GM12892 (cell line): Measurements from ENCODE around the gene PDE6A.
"Not testable (repeated sequence)": the region's sequence is repeated elsewhere in the genome, so short reads cannot be mapped to it uniquely, and the experiment has no call there.

ENCODE experiments used
- DNase-seq: peaks from one replicate; pipeline ENCODE4 v3.0.0; 2011; ENCODE audit not compliant: insufficient read length
- FAIRE-seq: peaks from 2 replicates; lab custom pipeline; 2011; peaks lifted over from hg19 to GRCh38; lab: Jason Lieb, UNC
- POLR2A ChIP-seq: IDR thresholded peaks from 2 replicates; pipeline ENCODE4 v1.6.1; 2011; ENCODE audit warnings: low read depth, low read length, control low read depth
- POLR2AphosphoS5 ChIP-seq: IDR thresholded peaks from 2 replicates; pipeline ENCODE4 v1.6.1; 2011; ENCODE audit warnings: low read depth, low read length, control low read depth
- TAF1 ChIP-seq: IDR thresholded peaks from 2 replicates; pipeline ENCODE4 v1.6.1; 2011; ENCODE audit warnings: low read depth, mild to moderate bottlenecking, control low read depth, low read length, borderline replicate concordance

The PDE6A gene

GRCh38 chr5:149881874-149882273 lies 62.7 kb downstream of the PDE6A start:
- no peak for TF ChIP-seq TAF1
- no peak for TF ChIP-seq POLR2A
- TF ChIP-seq POLR2AphosphoS5 = no peak
- DNase-seq = no peak
- no peak for FAIRE-seq

GRCh38 chr5:149881069-149881622 lies 63.4 kb downstream of the PDE6A start:
- TF ChIP-seq POLR2AphosphoS5 (no peak), TAF1 (no peak), POLR2A (no peak)
- DNase-seq = no peak
- FAIRE-seq = no peak

- not testable (repeated sequence) for DNase-seq, FAIRE-seq
Observed at GRCh38 chr5:149879593-149879992, 65.0 kb downstream of the PDE6A start.

GRCh38 chr5:149878371-149878770 lies 66.2 kb downstream of the PDE6A start:
- no peak for TF ChIP-seq POLR2A
- TF ChIP-seq TAF1 = no peak
- no peak for TF ChIP-seq POLR2AphosphoS5
- FAIRE-seq (no peak), DNase-seq (no peak)

GRCh38 chr5:149873896-149874295 lies 70.7 kb downstream of the PDE6A start:
- TF ChIP-seq POLR2AphosphoS5 (no peak), POLR2A (no peak), TAF1 (no peak)
- DNase-seq = no peak
- no peak for FAIRE-seq

- no peak for FAIRE-seq
- no peak for TF ChIP-seq TAF1
- no peak for TF ChIP-seq POLR2AphosphoS5
- no peak for TF ChIP-seq POLR2A
- DNase-seq = no peak
Observed at GRCh38 chr5:149872351-149873040, 72.1 kb downstream of the PDE6A start.

- no peak for FAIRE-seq
- TF ChIP-seq POLR2AphosphoS5 (no peak), POLR2A (no peak), TAF1 (no peak)
Observed at GRCh38 chr5:149871471-149871870, 73.1 kb downstream of the PDE6A start.

GRCh38 chr5:149870697-149871096 lies 73.9 kb downstream of the PDE6A start:
- FAIRE-seq (no peak), DNase-seq (no peak)
- TF ChIP-seq POLR2A (no peak), TAF1 (no peak), POLR2AphosphoS5 (no peak)

More at GRCh38 chr5:149871471-149871870, 73.1 kb downstream of the PDE6A start:
- no peak for DNase-seq

- no peak for DNase-seq
- TF ChIP-seq POLR2AphosphoS5 = no peak
- no peak for TF ChIP-seq TAF1
- no peak for FAIRE-seq
Observed at GRCh38 chr5:149870232-149870631, 74.4 kb downstream of the PDE6A start.

GRCh38 chr5:149869411-149869821 lies 75.2 kb downstream of the PDE6A start:
- DNase-seq (no peak), FAIRE-seq (no peak)
- TF ChIP-seq TAF1 = no peak
- TF ChIP-seq POLR2A = no peak
- no peak for TF ChIP-seq POLR2AphosphoS5

GRCh38 chr5:149865746-149866145 lies 78.8 kb downstream of the PDE6A start:
- FAIRE-seq (no peak), DNase-seq (no peak)
- TF ChIP-seq POLR2A = no peak
- no peak for TF ChIP-seq TAF1
- no peak for TF ChIP-seq POLR2AphosphoS5

- TF ChIP-seq POLR2AphosphoS5 (no peak), TAF1 (no peak), POLR2A (no peak)
- FAIRE-seq = no peak
- DNase-seq = no peak
Observed at GRCh38 chr5:149863830-149864229, 80.8 kb downstream of the PDE6A start.

- TF ChIP-seq POLR2A (no peak), TAF1 (no peak), POLR2AphosphoS5 (no peak)
- DNase-seq (no peak), FAIRE-seq (no peak)
Observed at GRCh38 chr5:149863176-149863575, 81.4 kb downstream of the PDE6A start.

- DNase-seq = peak; percentile 41
- peak; percentile 91 for FAIRE-seq
- TF ChIP-seq POLR2A (no peak), TAF1 (no peak), POLR2AphosphoS5 (no peak)
Observed at GRCh38 chr5:149860801-149861322, 83.7 kb downstream of the PDE6A start.
